Esophagus squamous epithelium (tissue), 4 donors: ENCODE data around the gene WBP1.

ENCODE experiments used
- CTCF ChIP-seq, 6 experiments: fragments of 450-650 bp in 4 of 6; fragments of 200-600 bp in 2 of 6; sonication (generic) in 2 of 6; IDR thresholded peaks; one replicate each; pipeline ENCODE4 v1.5.1; 2016 to 2019; ENCODE audit warnings: antibody characterized with exemption in 6 of 6, mild to moderate bottlenecking in 4 of 6, moderate library complexity in 4 of 6
- POLR2A ChIP-seq, 4 donors: fragments of 450-650 bp; IDR thresholded peaks; one replicate each; pipeline ENCODE4 v1.6.1; 2017; ENCODE audit warnings: antibody characterized with exemption in 4 of 4, mild to moderate bottlenecking in 4 of 4, moderate library complexity in 3 of 4

- no peak for TF ChIP-seq CTCF (IDR thresholded peaks at IDR 0.05)
- TF ChIP-seq POLR2A (IDR thresholded peaks at IDR 0.05), result peak in 1 of 4 donors; percentile 28
Measured at GRCh38 chr2:74421221-74421870, 36.9 kb upstream of the WBP1 start, which contains the start of the genes C2orf81 and WDR54.
